H1 (cell line): ENCODE measurements around the gene HSPBAP1. TPM values are rescaled to one million over a fixed set of nuclear protein-coding genes. Genes with fewer than 3 reads are reported as not detected.

Experiments
- polyA plus RNA-seq, 7 experiments: library from polyadenylated mRNA; depleted of rRNA in 3 of 7; stranded (reverse) in 5 of 7; unstranded in 2 of 7; fragments of >200 nt in 5 of 7; fragments of 200-250 nt in 2 of 7; gene quantifications; 1 replicate in 5 of 7; 2 replicates in 1 of 7; 4 replicates in 1 of 7; pipeline versions ENCODE4 v1.2.1 to v1.2.3, GENCODE V29; 2011 to 2013; ENCODE audit warnings: missing spikeins in 2 of 7, mixed read lengths in 2 of 7
- total RNA-seq: library from RNA; stranded (reverse); fragmentation: NEBNext Ultra II Directional; extraction: Animal tissue kit (Norgen Biotek cat#: 25700); gene quantifications from 2 replicates; pipeline ENCODE4 v1.2.1, GENCODE V29; 2021
- TF ChIP-seq, protein P1 (sequence below): fragments of 300-600 bp; sonication (generic); IDR thresholded peaks from 2 replicates; pipeline ENCODE4 v1.7.1; 2012; ENCODE audit warnings: low read length, moderate library complexity, mild to moderate bottlenecking, inconsistent platforms; ENCODE audit not compliant: insufficient replicate concordance

Gene HSPBAP1
- total and polyA plus RNA-seq, 2 of the 8 experiments (the other 6 are each of a cell fraction or from before 2014, with no cell fraction given), result 7.5 to 8.3 TPM

DNA sequence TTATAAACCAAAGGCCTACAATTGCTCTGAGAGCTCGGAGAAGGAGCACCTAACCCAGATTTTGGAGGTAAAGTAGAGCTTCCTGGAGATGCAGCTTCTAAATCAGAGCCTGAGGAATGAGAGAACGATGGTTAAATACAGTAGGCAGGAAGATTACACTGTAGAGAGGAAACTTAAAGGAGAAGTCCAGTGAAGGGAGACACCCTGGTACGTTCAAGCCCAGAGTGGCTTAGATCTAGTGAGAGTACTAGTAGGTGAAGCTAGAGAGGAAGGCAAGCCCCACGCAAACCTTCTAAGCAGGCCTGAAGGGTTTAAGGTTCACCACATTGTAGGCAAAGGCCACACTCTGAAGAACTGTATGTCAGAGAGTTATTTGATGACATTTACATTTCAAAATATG, 34.6 kb upstream of the HSPBAP1 start (continued):
- TF ChIP-seq, protein P1, sequence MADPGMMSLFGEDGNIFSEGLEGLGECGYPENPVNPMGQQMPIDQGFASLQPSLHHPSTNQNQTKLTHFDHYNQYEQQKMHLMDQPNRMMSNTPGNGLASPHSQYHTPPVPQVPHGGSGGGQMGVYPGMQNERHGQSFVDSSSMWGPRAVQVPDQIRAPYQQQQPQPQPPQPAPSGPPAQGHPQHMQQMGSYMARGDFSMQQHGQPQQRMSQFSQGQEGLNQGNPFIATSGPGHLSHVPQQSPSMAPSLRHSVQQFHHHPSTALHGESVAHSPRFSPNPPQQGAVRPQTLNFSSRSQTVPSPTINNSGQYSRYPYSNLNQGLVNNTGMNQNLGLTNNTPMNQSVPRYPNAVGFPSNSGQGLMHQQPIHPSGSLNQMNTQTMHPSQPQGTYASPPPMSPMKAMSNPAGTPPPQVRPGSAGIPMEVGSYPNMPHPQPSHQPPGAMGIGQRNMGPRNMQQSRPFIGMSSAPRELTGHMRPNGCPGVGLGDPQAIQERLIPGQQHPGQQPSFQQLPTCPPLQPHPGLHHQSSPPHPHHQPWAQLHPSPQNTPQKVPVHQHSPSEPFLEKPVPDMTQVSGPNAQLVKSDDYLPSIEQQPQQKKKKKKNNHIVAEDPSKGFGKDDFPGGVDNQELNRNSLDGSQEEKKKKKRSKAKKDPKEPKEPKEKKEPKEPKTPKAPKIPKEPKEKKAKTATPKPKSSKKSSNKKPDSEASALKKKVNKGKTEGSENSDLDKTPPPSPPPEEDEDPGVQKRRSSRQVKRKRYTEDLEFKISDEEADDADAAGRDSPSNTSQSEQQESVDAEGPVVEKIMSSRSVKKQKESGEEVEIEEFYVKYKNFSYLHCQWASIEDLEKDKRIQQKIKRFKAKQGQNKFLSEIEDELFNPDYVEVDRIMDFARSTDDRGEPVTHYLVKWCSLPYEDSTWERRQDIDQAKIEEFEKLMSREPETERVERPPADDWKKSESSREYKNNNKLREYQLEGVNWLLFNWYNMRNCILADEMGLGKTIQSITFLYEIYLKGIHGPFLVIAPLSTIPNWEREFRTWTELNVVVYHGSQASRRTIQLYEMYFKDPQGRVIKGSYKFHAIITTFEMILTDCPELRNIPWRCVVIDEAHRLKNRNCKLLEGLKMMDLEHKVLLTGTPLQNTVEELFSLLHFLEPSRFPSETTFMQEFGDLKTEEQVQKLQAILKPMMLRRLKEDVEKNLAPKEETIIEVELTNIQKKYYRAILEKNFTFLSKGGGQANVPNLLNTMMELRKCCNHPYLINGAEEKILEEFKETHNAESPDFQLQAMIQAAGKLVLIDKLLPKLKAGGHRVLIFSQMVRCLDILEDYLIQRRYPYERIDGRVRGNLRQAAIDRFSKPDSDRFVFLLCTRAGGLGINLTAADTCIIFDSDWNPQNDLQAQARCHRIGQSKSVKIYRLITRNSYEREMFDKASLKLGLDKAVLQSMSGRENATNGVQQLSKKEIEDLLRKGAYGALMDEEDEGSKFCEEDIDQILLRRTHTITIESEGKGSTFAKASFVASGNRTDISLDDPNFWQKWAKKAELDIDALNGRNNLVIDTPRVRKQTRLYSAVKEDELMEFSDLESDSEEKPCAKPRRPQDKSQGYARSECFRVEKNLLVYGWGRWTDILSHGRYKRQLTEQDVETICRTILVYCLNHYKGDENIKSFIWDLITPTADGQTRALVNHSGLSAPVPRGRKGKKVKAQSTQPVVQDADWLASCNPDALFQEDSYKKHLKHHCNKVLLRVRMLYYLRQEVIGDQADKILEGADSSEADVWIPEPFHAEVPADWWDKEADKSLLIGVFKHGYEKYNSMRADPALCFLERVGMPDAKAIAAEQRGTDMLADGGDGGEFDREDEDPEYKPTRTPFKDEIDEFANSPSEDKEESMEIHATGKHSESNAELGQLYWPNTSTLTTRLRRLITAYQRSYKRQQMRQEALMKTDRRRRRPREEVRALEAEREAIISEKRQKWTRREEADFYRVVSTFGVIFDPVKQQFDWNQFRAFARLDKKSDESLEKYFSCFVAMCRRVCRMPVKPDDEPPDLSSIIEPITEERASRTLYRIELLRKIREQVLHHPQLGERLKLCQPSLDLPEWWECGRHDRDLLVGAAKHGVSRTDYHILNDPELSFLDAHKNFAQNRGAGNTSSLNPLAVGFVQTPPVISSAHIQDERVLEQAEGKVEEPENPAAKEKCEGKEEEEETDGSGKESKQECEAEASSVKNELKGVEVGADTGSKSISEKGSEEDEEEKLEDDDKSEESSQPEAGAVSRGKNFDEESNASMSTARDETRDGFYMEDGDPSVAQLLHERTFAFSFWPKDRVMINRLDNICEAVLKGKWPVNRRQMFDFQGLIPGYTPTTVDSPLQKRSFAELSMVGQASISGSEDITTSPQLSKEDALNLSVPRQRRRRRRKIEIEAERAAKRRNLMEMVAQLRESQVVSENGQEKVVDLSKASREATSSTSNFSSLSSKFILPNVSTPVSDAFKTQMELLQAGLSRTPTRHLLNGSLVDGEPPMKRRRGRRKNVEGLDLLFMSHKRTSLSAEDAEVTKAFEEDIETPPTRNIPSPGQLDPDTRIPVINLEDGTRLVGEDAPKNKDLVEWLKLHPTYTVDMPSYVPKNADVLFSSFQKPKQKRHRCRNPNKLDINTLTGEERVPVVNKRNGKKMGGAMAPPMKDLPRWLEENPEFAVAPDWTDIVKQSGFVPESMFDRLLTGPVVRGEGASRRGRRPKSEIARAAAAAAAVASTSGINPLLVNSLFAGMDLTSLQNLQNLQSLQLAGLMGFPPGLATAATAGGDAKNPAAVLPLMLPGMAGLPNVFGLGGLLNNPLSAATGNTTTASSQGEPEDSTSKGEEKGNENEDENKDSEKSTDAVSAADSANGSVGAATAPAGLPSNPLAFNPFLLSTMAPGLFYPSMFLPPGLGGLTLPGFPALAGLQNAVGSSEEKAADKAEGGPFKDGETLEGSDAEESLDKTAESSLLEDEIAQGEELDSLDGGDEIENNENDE, result no peak
